Measurements from ENCODE around the gene CNTN1.

The CNTN1 gene

DNA sequence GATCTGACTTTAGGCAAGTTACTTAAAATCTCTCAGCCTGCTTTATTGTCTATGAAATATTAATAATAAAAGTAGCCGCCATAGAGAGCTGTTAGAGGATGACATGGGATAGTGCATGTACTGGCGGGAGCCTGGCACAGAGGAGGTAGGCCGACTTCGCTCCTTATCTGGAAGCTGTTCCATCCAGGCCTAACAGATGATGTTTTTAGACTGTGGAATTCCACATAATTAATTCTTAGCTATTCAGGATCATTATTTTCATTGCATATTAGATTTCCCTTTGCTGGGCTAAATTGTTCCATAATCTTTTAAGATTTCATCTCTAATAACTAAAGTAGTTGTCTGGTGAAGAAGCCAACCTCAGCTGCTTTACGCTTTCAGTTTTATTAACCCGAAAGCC is 30.8 kb downstream of the CNTN1 start:
- Histone ChIP-seq H3K36me3 (replicated peaks) (no peaks in the 10 kb centered on the region), H3K27ac (no peak overlapping the region), H3K4me3 (ENCODE audit: low read depth, low read length) (no peak overlapping the region), H3K27me3 (replicated peaks) (no peaks in the 10 kb centered on the region)
- TF ChIP-seq, protein P1, sequence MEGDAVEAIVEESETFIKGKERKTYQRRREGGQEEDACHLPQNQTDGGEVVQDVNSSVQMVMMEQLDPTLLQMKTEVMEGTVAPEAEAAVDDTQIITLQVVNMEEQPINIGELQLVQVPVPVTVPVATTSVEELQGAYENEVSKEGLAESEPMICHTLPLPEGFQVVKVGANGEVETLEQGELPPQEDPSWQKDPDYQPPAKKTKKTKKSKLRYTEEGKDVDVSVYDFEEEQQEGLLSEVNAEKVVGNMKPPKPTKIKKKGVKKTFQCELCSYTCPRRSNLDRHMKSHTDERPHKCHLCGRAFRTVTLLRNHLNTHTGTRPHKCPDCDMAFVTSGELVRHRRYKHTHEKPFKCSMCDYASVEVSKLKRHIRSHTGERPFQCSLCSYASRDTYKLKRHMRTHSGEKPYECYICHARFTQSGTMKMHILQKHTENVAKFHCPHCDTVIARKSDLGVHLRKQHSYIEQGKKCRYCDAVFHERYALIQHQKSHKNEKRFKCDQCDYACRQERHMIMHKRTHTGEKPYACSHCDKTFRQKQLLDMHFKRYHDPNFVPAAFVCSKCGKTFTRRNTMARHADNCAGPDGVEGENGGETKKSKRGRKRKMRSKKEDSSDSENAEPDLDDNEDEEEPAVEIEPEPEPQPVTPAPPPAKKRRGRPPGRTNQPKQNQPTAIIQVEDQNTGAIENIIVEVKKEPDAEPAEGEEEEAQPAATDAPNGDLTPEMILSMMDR (IDR thresholded peaks at IDR 0.05; ENCODE audit: low read depth, low read length, missing control alignments) = no peak
- in situ Hi-C loops (cut with HindIII; ENCODE audit: low pct_ligation_motif_present, low sequenced_read_pairs) = no loop called here
- no peak for DNase-seq

DNA sequence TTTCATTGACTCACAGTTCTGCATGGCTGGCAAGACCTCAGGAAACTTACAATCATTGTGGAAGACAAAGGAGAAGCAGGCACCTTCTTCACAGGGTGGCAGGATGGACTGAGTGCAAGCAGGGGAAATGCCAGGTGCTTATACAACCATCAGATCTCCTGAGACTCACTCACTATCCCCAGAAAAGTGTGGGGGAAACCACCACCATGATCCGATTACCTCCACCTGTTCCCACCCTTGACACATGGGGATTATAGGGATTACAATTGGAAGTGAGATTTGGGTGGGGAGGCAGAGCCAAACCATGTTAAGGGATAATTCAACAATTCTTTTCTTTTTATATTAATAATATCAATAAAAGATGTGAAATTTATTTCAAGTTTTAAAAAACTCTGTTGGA is 34.1 kb downstream of the CNTN1 start:
- TF ChIP-seq, protein P1 (IDR thresholded peaks at IDR 0.05; ENCODE audit: low read depth, low read length, missing control alignments) = no peak
- in situ Hi-C loops (cut with HindIII; ENCODE audit: low pct_ligation_motif_present, low sequenced_read_pairs) = no loop called here
- no peak overlapping the region for H3K27ac ChIP-seq
- H3K4me3 ChIP-seq (ENCODE audit: low read depth, low read length) = no peak overlapping the region
- DNase-seq = no peak
- H3K36me3 ChIP-seq (replicated peaks) = no peaks in the 10 kb centered on the region
- no peaks in the 10 kb centered on the region for H3K27me3 ChIP-seq (replicated peaks)

DNA sequence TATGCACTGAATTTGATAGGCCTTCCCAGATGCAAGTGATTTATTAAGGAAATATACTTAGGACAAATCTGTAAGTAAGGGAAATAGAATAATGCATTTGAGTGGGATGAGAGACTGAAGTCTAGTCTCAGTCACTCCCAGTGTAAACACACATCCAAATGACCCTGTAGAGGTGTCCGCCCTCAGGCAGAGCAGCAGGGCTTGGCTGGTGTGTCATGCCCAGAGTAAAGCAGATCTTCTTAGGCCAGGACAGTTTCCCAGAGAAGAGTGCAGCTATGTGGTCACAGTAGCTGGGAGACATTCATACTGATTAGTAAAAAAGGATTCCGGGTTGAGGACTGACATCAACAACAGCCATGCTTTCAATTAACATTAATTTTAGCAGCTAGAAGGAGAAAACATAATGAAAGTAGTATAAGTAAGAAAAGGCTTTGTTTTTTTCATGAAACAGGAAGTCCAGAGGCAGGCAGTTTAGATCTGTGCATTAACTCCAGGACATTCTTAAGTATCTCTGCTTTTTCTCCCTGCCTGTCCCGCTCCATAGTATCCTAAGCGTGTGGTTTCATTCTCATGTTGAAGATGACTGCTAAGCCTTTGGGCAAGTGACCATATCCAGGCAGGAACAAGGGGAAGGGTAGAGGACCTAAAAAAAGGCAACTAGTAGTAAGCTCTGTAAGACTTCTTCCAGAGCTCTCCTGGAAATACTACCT is 35.7 kb downstream of the CNTN1 start:
- Histone ChIP-seq H3K4me3 (ENCODE audit: low read depth, low read length) (no peak overlapping the region), H3K36me3 (replicated peaks) (no peaks in the 10 kb centered on the region), H3K27me3 (replicated peaks) (no peaks in the 10 kb centered on the region), H3K27ac (no peak overlapping the region)
- DNase-seq = no peak
- TF ChIP-seq, protein P1 (IDR thresholded peaks at IDR 0.05; ENCODE audit: low read depth, low read length, missing control alignments) = no peak
- in situ Hi-C loops (cut with HindIII; ENCODE audit: low pct_ligation_motif_present, low sequenced_read_pairs) = no loop called here

DNA sequence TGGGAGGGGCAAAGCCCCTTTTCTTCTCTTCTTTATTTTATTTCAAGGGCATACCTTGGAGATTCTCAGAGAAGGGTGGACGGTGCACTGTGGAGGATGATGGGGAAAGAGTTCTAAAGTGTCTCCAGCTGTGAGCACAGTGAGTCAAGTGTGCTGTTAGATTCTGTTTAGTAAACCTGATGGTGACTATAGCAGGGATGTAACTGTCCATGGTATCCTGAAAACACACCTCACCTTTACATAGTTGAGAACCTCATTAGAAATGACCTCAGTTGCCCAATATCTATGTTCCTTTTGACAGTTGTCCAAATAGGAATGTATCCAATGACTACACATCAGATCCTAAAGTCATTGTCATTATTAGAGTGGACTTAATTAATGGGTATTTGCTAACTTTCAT is 38.0 kb downstream of the CNTN1 start:
- TF ChIP-seq, protein P1 (IDR thresholded peaks at IDR 0.05; ENCODE audit: low read depth, low read length, missing control alignments) = no peak
- in situ Hi-C loops (cut with HindIII; ENCODE audit: low pct_ligation_motif_present, low sequenced_read_pairs) = no loop called here

DNA sequence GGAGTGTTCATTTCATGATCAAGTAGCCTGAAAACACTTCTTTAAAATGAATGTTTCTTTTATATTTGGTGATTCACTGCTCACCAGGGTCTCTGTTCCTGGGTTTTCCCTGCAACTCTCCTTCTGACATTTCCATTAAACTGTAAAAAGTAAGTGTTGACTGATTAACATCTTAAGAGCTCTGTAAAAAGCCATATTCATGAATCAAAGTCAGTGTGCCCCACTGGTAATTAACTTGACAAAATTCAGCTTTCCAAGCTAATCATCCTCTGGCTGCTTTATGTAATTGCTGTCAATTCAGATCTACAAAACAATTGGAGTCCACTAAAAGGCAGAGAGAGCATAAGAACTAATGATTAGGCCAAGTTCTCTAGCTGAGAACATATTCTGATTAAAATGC is 41.6 kb downstream of the CNTN1 start:
- no peak for DNase-seq
- no peaks in the 10 kb centered on the region for H3K27me3 ChIP-seq (replicated peaks)

More for the DNA sequence above, 38.0 kb downstream of the CNTN1 start:
- no peaks in the 10 kb centered on the region for H3K36me3 ChIP-seq (replicated peaks)
- no peak overlapping the region for H3K4me3 ChIP-seq (ENCODE audit: low read depth, low read length)
- H3K27me3 ChIP-seq (replicated peaks) = no peaks in the 10 kb centered on the region
- H3K27ac ChIP-seq = no peak overlapping the region
- no peak for DNase-seq

More for the DNA sequence above, 41.6 kb downstream of the CNTN1 start:
- H3K36me3 ChIP-seq (replicated peaks) = no peaks in the 10 kb centered on the region
- in situ Hi-C loops (cut with HindIII; ENCODE audit: low pct_ligation_motif_present, low sequenced_read_pairs) = no loop called here
- TF ChIP-seq, protein P1 (IDR thresholded peaks at IDR 0.05; ENCODE audit: low read depth, low read length, missing control alignments) = no peak
- H3K4me3 ChIP-seq (ENCODE audit: low read depth, low read length) = no peak overlapping the region
- no peak overlapping the region for H3K27ac ChIP-seq
